Gastrocnemius medialis (tissue), 4 donors: ENCODE measurements around the gene GPR61.

ENCODE experiments used
- CTCF ChIP-seq, 5 experiments: fragments of 450-650 bp in 3 of 5; fragments of 200-600 bp in 2 of 5; sonication (generic) in 2 of 5; IDR thresholded peaks in 4 of 5; conservative IDR thresholded peaks in 1 of 5; 1 replicate in 4 of 5; 2 replicates in 1 of 5; pipeline ENCODE4 v1.5.1; 2016 to 2019; ENCODE audit warnings: antibody characterized with exemption in 5 of 5, mild to moderate bottlenecking in 3 of 5, moderate library complexity in 3 of 5
- POLR2A ChIP-seq, 2 donors: fragments of 450-650 bp; IDR thresholded peaks; one replicate each; pipeline ENCODE4 v1.6.1; 2017; ENCODE audit warnings: antibody characterized with exemption in 2 of 2, mild to moderate bottlenecking in 2 of 2, moderate library complexity in 2 of 2

- TF ChIP-seq CTCF (IDR thresholded peaks at IDR 0.05 in 4 of 5, conservative IDR thresholded peaks at IDR 0.05 in 1 of 5) (no peak), POLR2A (IDR thresholded peaks at IDR 0.05) (no peak)
Measured at GRCh38 chr1:109569323-109569722, 29.7 kb downstream of the GPR61 start.
